DMS53 (cell line): Measurements from ENCODE around the gene NEU1.

Source experiments
- DNase-seq: peaks from one replicate; lab custom pipeline; 2025; lab: John Stamatoyannopoulos, UW

NEU1 gene

GRCh38 chr6:31896493-31896855 is 33.9 kb upstream of the NEU1 start:
- no peak for DNase-seq

DNA sequence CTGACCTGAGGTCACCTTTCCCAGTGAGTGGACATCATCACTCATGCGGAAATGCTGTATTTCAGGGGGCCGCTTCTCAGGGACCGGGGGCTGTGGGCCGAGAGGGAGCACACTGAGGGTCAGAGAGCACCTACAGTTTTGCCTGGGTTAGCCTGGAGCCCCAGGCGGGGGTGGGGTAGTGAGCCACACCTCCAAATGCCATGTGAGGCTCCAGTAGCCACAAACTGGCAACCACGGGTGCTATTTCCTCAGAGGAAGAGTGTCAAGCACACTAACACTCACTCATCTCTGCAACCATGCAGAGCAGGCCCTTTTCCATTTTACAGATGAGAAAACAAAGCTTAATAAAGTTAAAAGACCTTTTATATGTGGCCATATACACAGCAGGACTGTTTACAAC is 30.2 kb upstream of the NEU1 start:
- DNase-seq: no peak

GRCh38 chr6:31889331-31889972 is 26.8 kb upstream of the NEU1 start:
- DNase-seq: no peak

GRCh38 chr6:31888276-31889258 is 25.9 kb upstream of the NEU1 start:
- peak; percentile 50 for DNase-seq

GRCh38 chr6:31887173-31888007 is 24.8 kb upstream of the NEU1 start:
- no peak for DNase-seq

DNA sequence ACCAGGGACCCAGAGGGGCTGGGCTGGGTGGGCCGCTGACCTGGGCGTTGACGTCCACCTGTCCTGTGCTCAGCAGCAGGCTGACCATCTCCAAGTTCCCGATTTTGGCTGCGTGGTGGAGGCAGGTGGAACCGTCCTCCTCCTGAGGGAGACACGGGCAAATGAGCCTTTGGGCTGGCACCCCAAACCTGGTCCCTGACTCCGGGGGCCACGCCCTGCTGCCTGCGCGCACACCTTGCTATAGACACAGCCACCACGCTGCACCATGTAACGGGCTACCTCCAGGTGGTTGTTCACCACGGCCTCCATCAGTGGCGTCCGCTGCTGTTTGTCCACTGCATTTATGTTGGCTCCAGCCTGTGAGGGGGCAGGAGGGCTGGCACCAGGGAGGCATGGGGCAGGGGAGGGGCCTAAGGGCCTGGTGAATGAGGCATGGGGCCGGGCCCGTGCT is 23.9 kb upstream of the NEU1 start:
- DNase-seq: no peak

- DNase-seq: no peak
Measured at GRCh38 chr6:31884528-31885035, 22.0 kb upstream of the NEU1 start.

DNA sequence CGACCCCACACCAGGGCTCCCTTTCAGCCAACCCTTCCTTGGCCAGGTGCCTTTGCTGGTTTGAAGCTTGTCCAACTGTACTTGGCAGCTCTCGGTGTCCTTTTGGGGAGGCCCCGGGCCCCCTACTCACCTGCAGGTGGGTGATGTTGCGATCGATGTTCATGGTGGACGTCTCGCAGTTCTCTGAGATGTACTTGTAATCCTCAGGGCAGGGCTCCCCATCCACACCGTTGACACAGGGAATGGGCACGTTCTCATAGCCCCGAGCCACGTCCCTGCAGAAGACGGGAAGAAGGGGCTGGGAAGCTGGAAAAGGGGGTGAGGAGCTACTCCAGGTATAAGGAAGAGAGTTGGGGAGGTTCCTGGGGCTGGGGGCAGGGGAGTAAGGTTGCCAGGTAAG is 21.1 kb upstream of the NEU1 start:
- DNase-seq: no peak

DNA sequence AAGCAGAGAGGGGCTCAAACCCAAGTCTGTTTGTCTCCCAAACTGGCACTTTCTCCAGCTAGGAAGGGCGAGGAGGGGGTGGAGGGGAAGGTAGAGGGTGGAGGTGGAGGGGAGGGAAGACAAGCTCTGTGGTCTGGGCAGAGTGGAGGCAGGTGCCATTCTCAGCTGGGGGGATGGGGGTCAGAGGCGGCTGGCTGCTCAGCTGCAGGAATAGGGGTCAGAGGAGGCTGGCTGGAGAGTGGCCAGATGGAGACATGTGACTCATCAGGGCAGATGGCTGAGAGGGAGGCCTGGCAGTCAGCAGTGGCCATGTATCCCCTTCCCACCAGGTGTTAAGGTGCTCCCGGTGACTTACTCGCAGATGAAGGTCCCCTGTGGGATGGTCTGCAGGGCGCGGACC is 19.7 kb upstream of the NEU1 start:
- peak; percentile 81 for DNase-seq

GRCh38 chr6:31881136-31881859 is 18.7 kb upstream of the NEU1 start:
- DNase-seq: no peak

- DNase-seq: no peak
Measured at GRCh38 chr6:31880616-31881015, 18.0 kb upstream of the NEU1 start.

GRCh38 chr6:31879901-31880300 is 17.3 kb upstream of the NEU1 start:
- no peak for DNase-seq

GRCh38 chr6:31879143-31879542 is 16.5 kb upstream of the NEU1 start:
- DNase-seq: no peak

GRCh38 chr6:31878726-31879125 is 16.1 kb upstream of the NEU1 start, which contains the start of gene SLC44A4:
SLC44A4 (minus strand) TSS chr6:31878997; CDS start chr6:31878980, 17 bp downstream.
- DNase-seq: no peak

- DNase-seq: no peak
Measured at GRCh38 chr6:31878222-31878621, 15.6 kb upstream of the NEU1 start.

DNA sequence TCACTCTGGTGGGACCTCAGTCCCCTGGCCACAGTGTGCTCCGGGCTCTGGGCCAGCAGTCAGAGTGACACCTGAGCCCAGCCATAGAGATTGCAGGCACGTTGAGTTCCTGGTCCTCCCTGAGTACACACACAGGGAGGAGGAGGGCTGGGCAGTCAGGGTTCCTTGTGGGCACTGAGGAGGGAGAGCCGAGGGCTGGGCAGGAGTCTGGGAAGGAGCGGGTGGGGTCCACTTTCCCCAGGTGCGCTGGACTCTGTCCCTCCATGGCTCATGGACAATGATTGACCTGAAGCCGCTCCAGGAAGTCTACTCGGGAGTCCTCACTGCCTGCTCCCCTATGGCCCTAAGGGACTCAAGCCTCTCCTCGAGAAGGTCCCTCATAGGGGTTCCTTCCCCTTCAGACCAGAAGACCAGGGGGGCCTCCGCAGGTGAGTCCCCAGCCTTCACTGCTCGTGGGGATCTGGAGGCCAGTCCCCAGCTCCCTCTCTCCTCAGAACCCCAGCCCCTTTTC is 15.1 kb upstream of the NEU1 start:
- peak; percentile 67 for DNase-seq

- DNase-seq: no peak
Measured at GRCh38 chr6:31877125-31877650, 14.6 kb upstream of the NEU1 start.

- DNase-seq: no peak
Measured at GRCh38 chr6:31876357-31876756, 13.7 kb upstream of the NEU1 start.

GRCh38 chr6:31875877-31876276 is 13.3 kb upstream of the NEU1 start:
- no peak for DNase-seq

DNA sequence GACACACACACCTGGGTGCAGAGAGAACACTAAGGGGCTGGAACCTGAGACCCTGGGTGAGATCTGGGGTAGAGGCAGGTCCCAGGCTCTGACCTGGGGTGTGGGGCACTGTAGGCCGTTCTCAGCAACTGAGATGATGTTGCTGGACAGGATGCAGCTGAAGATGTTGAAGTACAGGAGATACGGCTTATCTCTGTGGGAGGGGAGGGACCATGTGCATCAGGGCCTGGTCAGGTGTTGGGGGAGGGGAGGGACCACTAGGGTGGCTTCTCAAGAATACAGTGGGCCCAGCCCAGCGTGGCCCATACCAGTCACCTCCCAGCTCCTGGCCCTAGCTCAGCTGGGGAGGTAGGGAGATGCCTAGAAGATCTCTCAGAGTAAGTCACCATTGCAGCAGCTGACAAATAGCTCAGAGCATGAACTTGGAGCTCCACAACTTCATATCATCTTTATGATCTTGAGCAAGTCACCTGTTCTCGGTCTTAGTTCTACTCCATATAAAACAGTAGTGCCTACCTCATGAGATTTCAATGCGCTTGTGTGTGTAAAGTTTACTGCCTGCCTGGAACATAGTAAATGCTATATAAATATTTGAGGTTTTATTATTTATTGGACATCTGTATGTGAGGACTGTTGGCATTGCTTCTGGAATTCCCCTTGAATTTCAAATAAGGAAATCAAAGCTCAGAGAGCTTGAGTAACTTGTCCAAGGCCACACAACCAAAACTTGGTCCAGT is 12.4 kb upstream of the NEU1 start:
- DNase-seq: no peak
